MG63 (cell line): Measurements from ENCODE around the gene NXPE3. TPM values are rescaled to one million over a fixed set of nuclear protein-coding genes. Genes with fewer than 3 reads are reported as not detected.

Experiments used
- DNase-seq: peaks from one replicate; pipeline ENCODE4 v3.0.0-alpha.2; 2020
- H3K27me3 ChIP-seq: fragments of 250-450 bp; sonication (Bioruptor Pico); 2 replicates; pipeline ENCODE4 v1.5.1; 2020; ENCODE audit warnings: mild to moderate bottlenecking, moderate library complexity
- H3K36me3 ChIP-seq: fragments of 250-450 bp; sonication (Bioruptor Pico); 2 replicates; pipeline ENCODE4 v1.5.1; 2020; ENCODE audit warnings: mild to moderate bottlenecking, moderate library complexity
- H3K4me3 ChIP-seq: fragments of 250-450 bp; sonication (Bioruptor Pico); 2 replicates; pipeline ENCODE4 v1.5.1; 2020; ENCODE audit warnings: mild to moderate bottlenecking, moderate library complexity
- H3K9me3 ChIP-seq: fragments of 250-450 bp; sonication (Bioruptor Pico); 2 replicates; pipeline ENCODE4 v1.5.1; 2020; ENCODE audit warnings: mild to moderate bottlenecking, moderate library complexity
- total RNA-seq: library from RNA; depleted of rRNA; stranded (reverse); fragments of >200 nt; shearing (Covaris generic); gene quantifications from 2 replicates; pipeline ENCODE4 v1.2.3, GENCODE V29; 2014; ENCODE audit warnings: low replicate concordance

Gene NXPE3
- total RNA-seq, 1 experiment from 2014 or later = 7.5 TPM

GRCh38 chr3:101816215-101817149, 37.5 kb downstream of the NXPE3 start:
- no peaks in the 10 kb centered on the region for H3K9me3 ChIP-seq
- no peak for DNase-seq
- H3K36me3 ChIP-seq = no peaks in the 10 kb centered on the region
- no peak overlapping the region for H3K4me3 ChIP-seq
- H3K27me3 ChIP-seq = no peaks in the 10 kb centered on the region

- Histone ChIP-seq H3K9me3 (no peaks in the 10 kb centered on the region), H3K36me3 (no peaks in the 10 kb centered on the region; the same call in 1 of the 2 replicates), H3K27me3 (no peaks in the 10 kb centered on the region), H3K4me3 (no peak overlapping the region)
- DNase-seq = no peak
These were observed 39.0 kb downstream of the NXPE3 start for GRCh38 chr3:101817992-101818391.

GRCh38 chr3:101819649-101820206, 40.7 kb downstream of the NXPE3 start:
- H3K4me3 ChIP-seq = no peak overlapping the region
- H3K27me3 ChIP-seq = no peaks in the 10 kb centered on the region
- no peaks in the 10 kb centered on the region for H3K9me3 ChIP-seq
- no peaks in the 10 kb centered on the region; the same call in 1 of the 2 replicates for H3K36me3 ChIP-seq
- no peak for DNase-seq

- no peak for DNase-seq
- no peaks in the 10 kb centered on the region for H3K27me3 ChIP-seq
- H3K9me3 ChIP-seq = no peaks in the 10 kb centered on the region
- H3K36me3 ChIP-seq = no peaks in the 10 kb centered on the region; the same call in 1 of the 2 replicates
- no peak overlapping the region for H3K4me3 ChIP-seq
These were observed 42.5 kb downstream of the NXPE3 start for GRCh38 chr3:101821503-101821902.

GRCh38 chr3:101823525-101823924, 44.5 kb downstream of the NXPE3 start:
- Histone ChIP-seq H3K36me3 (no peaks in the 10 kb centered on the region; the same call in 1 of the 2 replicates), H3K9me3 (no peaks in the 10 kb centered on the region), H3K4me3 (no peak overlapping the region), H3K27me3 (no peaks in the 10 kb centered on the region)
- no peak for DNase-seq

- Histone ChIP-seq H3K9me3 (no peaks in the 10 kb centered on the region), H3K27me3 (no peaks in the 10 kb centered on the region), H3K36me3 (no peaks in the 10 kb centered on the region; the same call in 1 of the 2 replicates), H3K4me3 (no peak overlapping the region)
- DNase-seq = no peak
These were observed 45.7 kb downstream of the NXPE3 start for GRCh38 chr3:101824702-101825101.

- Histone ChIP-seq H3K4me3 (no peak overlapping the region), H3K9me3 (no peaks in the 10 kb centered on the region), H3K36me3 (no peaks in the 10 kb centered on the region; the same call in 1 of the 2 replicates), H3K27me3 (no peaks in the 10 kb centered on the region)
- no peak for DNase-seq
These were observed 47.0 kb downstream of the NXPE3 start for GRCh38 chr3:101825904-101826445.

GRCh38 chr3:101827211-101828174, 48.5 kb downstream of the NXPE3 start:
- H3K27me3 ChIP-seq = no peaks in the 10 kb centered on the region
- H3K9me3 ChIP-seq = no peaks in the 10 kb centered on the region
- H3K36me3 ChIP-seq = no peaks in the 10 kb centered on the region; the same call in 1 of the 2 replicates
- peak; percentile 85 for DNase-seq
- peak overlapping the region; percentile 54 for H3K4me3 ChIP-seq

GRCh38 chr3:101828276-101828675, 49.3 kb downstream of the NXPE3 start:
- Histone ChIP-seq H3K4me3 (peak overlapping the region; percentile 54), H3K27me3 (no peaks in the 10 kb centered on the region), H3K9me3 (no peaks in the 10 kb centered on the region), H3K36me3 (no peaks in the 10 kb centered on the region)
- no peak for DNase-seq

GRCh38 chr3:101828691-101829436, 49.9 kb downstream of the NXPE3 start:
- Histone ChIP-seq H3K4me3 (peak overlapping the region; percentile 54), H3K9me3 (no peaks in the 10 kb centered on the region), H3K27me3 (no peaks in the 10 kb centered on the region), H3K36me3 (no peaks in the 10 kb centered on the region)
- peak; percentile 68 for DNase-seq

- H3K27me3 ChIP-seq = no peaks in the 10 kb centered on the region
- H3K4me3 ChIP-seq = no peak overlapping the region
- no peak for DNase-seq
- H3K36me3 ChIP-seq = no peaks in the 10 kb centered on the region
- H3K9me3 ChIP-seq = no peaks in the 10 kb centered on the region
These were observed 50.4 kb downstream of the NXPE3 start for GRCh38 chr3:101829437-101829830.

GRCh38 chr3:101829874-101830273, 50.9 kb downstream of the NXPE3 start:
- H3K9me3 ChIP-seq = no peaks in the 10 kb centered on the region
- DNase-seq = no peak
- H3K36me3 ChIP-seq = no peaks in the 10 kb centered on the region
- H3K4me3 ChIP-seq = no peak overlapping the region
- H3K27me3 ChIP-seq = no peaks in the 10 kb centered on the region

GRCh38 chr3:101833446-101833974, 54.5 kb downstream of the NXPE3 start:
- Histone ChIP-seq H3K36me3 (no peaks in the 10 kb centered on the region), H3K27me3 (no peaks in the 10 kb centered on the region), H3K9me3 (no peaks in the 10 kb centered on the region), H3K4me3 (no peak overlapping the region)
- DNase-seq = no peak

- no peak for DNase-seq
- H3K36me3 ChIP-seq = no peaks in the 10 kb centered on the region
- H3K9me3 ChIP-seq = no peaks in the 10 kb centered on the region
- H3K4me3 ChIP-seq = no peak overlapping the region
- no peaks in the 10 kb centered on the region for H3K27me3 ChIP-seq
These were observed 56.7 kb downstream of the NXPE3 start for GRCh38 chr3:101835676-101836075.

GRCh38 chr3:101836160-101836559, 57.1 kb downstream of the NXPE3 start:
- no peak overlapping the region for H3K4me3 ChIP-seq
- no peak for DNase-seq
- no peaks in the 10 kb centered on the region for H3K27me3 ChIP-seq
- no peaks in the 10 kb centered on the region for H3K36me3 ChIP-seq
- H3K9me3 ChIP-seq = no peaks in the 10 kb centered on the region
